WTC11 (cell line): ENCODE measurements around the gene BCAT1. TPM values are rescaled to one million over a fixed set of nuclear protein-coding genes. Genes with fewer than 3 reads are reported as not detected.

Experiments
- ATAC-seq: fragments of 200-7000 bp; cut with Tn5 transposase; 2 replicates; pipeline ENCODE4 v1.10.0; 2021; ENCODE audit warnings: mild to moderate bottlenecking, moderate library complexity
- CTCF ChIA-PET: fragments of 300-600 bp; sonication (Branson Sonifier 250); formaldehyde crosslinking; loops from one replicate; lab custom pipeline; 2021; ENCODE audit warnings: antibody characterized with exemption; lab: Charles Lee
- POLR2A ChIA-PET: fragments of 350-600 bp; sonication (Branson Sonifier 250); formaldehyde crosslinking; loops from one replicate; lab custom pipeline; 2021; ENCODE audit warnings: antibody characterized with exemption; lab: Charles Lee
- DNase-seq: peaks from one replicate; pipeline ENCODE4 v3.0.0; 2021; ENCODE audit warnings: low spot score
- H3K27ac Mint-ChIP-seq: 2 replicates; pipeline ENCODE4 v1.8.0; 2021; ENCODE audit warnings: mixed read lengths
- H3K27me3 Mint-ChIP-seq: 2 replicates; pipeline ENCODE4 v1.8.0; 2021; ENCODE audit warnings: low read depth, mild to moderate bottlenecking, moderate library complexity, mixed read lengths
- H3K36me3 Mint-ChIP-seq: 2 replicates; pipeline ENCODE4 v1.8.0; 2021; ENCODE audit warnings: mixed read lengths
- H3K4me1 Mint-ChIP-seq: 2 replicates; pipeline ENCODE4 v1.8.0; 2022; ENCODE audit warnings: mixed read lengths
- H3K4me3 Mint-ChIP-seq: 2 replicates; pipeline ENCODE4 v1.8.0; 2021; ENCODE audit warnings: mild to moderate bottlenecking, moderate library complexity, mixed read lengths
- H3K9me3 Mint-ChIP-seq: 2 replicates; pipeline ENCODE4 v1.8.0; 2021; ENCODE audit warnings: mixed read lengths
- AFF4 ChIP-seq: sonication (generic); formaldehyde crosslinking; IDR thresholded peaks from 2 replicates; pipeline ENCODE4 v1.8.1; 2023; ENCODE audit warnings: mild to moderate bottlenecking, missing genetic modification reagents, borderline replicate concordance
- ATF1 ChIP-seq: sonication (generic); formaldehyde crosslinking; IDR thresholded peaks from 2 replicates; pipeline ENCODE4 v1.8.1; 2023; ENCODE audit warnings: mild to moderate bottlenecking, moderate library complexity, missing genetic modification reagents
- ESRRA ChIP-seq: sonication (generic); formaldehyde crosslinking; IDR thresholded peaks from 2 replicates; pipeline ENCODE4 v1.8.1; 2022; ENCODE audit warnings: mild to moderate bottlenecking, missing genetic modification reagents, borderline replicate concordance
- FOXP4 ChIP-seq: sonication (generic); formaldehyde crosslinking; IDR thresholded peaks from 2 replicates; pipeline ENCODE4 v1.8.0; 2022; ENCODE audit warnings: mild to moderate bottlenecking, missing genetic modification reagents
- GABPB1 ChIP-seq: sonication (generic); formaldehyde crosslinking; IDR thresholded peaks from 2 replicates; pipeline ENCODE4 v1.8.1; 2023; ENCODE audit warnings: mild to moderate bottlenecking, missing genetic modification reagents
- HMGA2 ChIP-seq: fragments of 250-450 bp; sonication (Bioruptor Pico); IDR thresholded peaks from 2 replicates; pipeline ENCODE4 v1.4.0; 2021; ENCODE audit warnings: mild to moderate bottlenecking, moderate library complexity
- NFATC4 ChIP-seq: fragments of 250-450 bp; sonication (Bioruptor Pico); IDR thresholded peaks from 2 replicates; pipeline ENCODE4 v1.9.0; 2021; ENCODE audit warnings: mild to moderate bottlenecking
- NFE2L1 ChIP-seq: sonication (generic); formaldehyde crosslinking; IDR thresholded peaks from 2 replicates; pipeline ENCODE4 v1.8.1; 2023; ENCODE audit warnings: missing genetic modification reagents
- NR1H2 ChIP-seq: sonication (generic); formaldehyde crosslinking; IDR thresholded peaks from 2 replicates; pipeline ENCODE4 v1.9.0; 2021; ENCODE audit warnings: mild to moderate bottlenecking, moderate library complexity, missing genetic modification reagents
- OVOL2 ChIP-seq: fragments of 250-450 bp; sonication (Bioruptor Pico); IDR thresholded peaks from 2 replicates; pipeline ENCODE4 v1.9.0; 2021; ENCODE audit warnings: mild to moderate bottlenecking, borderline replicate concordance
- RORB ChIP-seq: fragments of 250-450 bp; sonication (Bioruptor Pico); IDR thresholded peaks from 2 replicates; pipeline ENCODE4 v1.9.0; 2021; ENCODE audit warnings: mild to moderate bottlenecking
- SOX15 ChIP-seq: fragments of 250-450 bp; sonication (Bioruptor Pico); IDR thresholded peaks from 2 replicates; pipeline ENCODE4 v1.9.0; 2021; ENCODE audit warnings: mild to moderate bottlenecking
- SP1 ChIP-seq: sonication (generic); formaldehyde crosslinking; conservative IDR thresholded peaks from 2 replicates; pipeline ENCODE4 v1.8.1; 2022; ENCODE audit warnings: missing genetic modification reagents
- TEAD4 ChIP-seq: sonication (generic); formaldehyde crosslinking; IDR thresholded peaks from 2 replicates; pipeline ENCODE4 v1.8.0; 2022; ENCODE audit warnings: mild to moderate bottlenecking, missing genetic modification reagents
- TP53 ChIP-seq: sonication (generic); formaldehyde crosslinking; IDR thresholded peaks from 2 replicates; pipeline ENCODE4 v1.8.1; 2023; ENCODE audit warnings: mild to moderate bottlenecking, missing genetic modification reagents
- ZNF232 ChIP-seq: sonication (generic); formaldehyde crosslinking; IDR thresholded peaks from 2 replicates; pipeline ENCODE4 v1.8.0; 2022; ENCODE audit warnings: mild to moderate bottlenecking, missing genetic modification reagents
- ZNF281 ChIP-seq: sonication (generic); formaldehyde crosslinking; IDR thresholded peaks from 2 replicates; pipeline ENCODE4 v1.8.0; 2023; ENCODE audit warnings: mild to moderate bottlenecking, missing genetic modification reagents
- ZNF317 ChIP-seq: sonication (generic); formaldehyde crosslinking; IDR thresholded peaks from 2 replicates; pipeline ENCODE4 v1.8.1; 2023; ENCODE audit warnings: low read depth, mild to moderate bottlenecking, moderate library complexity, missing genetic modification reagents, borderline replicate concordance
- ZNF671 ChIP-seq: fragments of 250-450 bp; sonication (Bioruptor Pico); IDR thresholded peaks from 2 replicates; pipeline ENCODE4 v1.8.0; 2021; ENCODE audit warnings: mild to moderate bottlenecking
- total RNA-seq: library from RNA; stranded (reverse); gene quantifications from 3 replicates; pipeline ENCODE4 v1.2.3, GENCODE V29; 2021

The BCAT1 gene
- total RNA-seq, 1 experiment from 2014 or later = 267 TPM

- TF ChIP-seq ATF1 = no peak
Measured at GRCh38 chr12:24979329-24979728, 30.4 kb upstream of the BCAT1 start (continued).

- ChIA-PET POLR2A (no interaction called here), CTCF (no interaction called here)
- Mint-ChIP-seq H3K4me1 (no peaks in the 10 kb centered on the region), H3K4me3 (no peak overlapping the region), H3K27me3 (no peaks in the 10 kb centered on the region), H3K36me3 (peaks cover 3% of the 10 kb centered on the region), H3K9me3 (peaks cover 11% of the 10 kb centered on the region), H3K27ac (no peak overlapping the region)
- ATAC-seq (no peak), DNase-seq (no peak)
- TF ChIP-seq NFATC4 (CRISPR knock-in tag) (no peak), ESRRA (CRISPR knock-in tag) (no peak), ZNF317 (no peak), AFF4 (CRISPR knock-in tag) (no peak), RORB (CRISPR knock-in tag) (no peak), SOX15 (CRISPR knock-in tag) (no peak)
Measured at GRCh38 chr12:24977711-24978110, 28.8 kb upstream of the BCAT1 start.

GRCh38 chr12:24977060-24977459 is 28.2 kb upstream of the BCAT1 start:
- DNase-seq = no peak
- CTCF ChIA-PET = no interaction called here
- no peak overlapping the region for H3K27ac Mint-ChIP-seq
- no peaks in the 10 kb centered on the region for H3K4me1 Mint-ChIP-seq
- H3K4me3 Mint-ChIP-seq = no peak overlapping the region
- no peak for ATAC-seq
- TF ChIP-seq AFF4 (CRISPR knock-in tag) = no peak
- no peak for TF ChIP-seq TEAD4
- no peak for TF ChIP-seq RORB (CRISPR knock-in tag)
- TF ChIP-seq HMGA2 (CRISPR knock-in tag) = no peak
- no peak for TF ChIP-seq FOXP4 (CRISPR knock-in tag)
- TF ChIP-seq NR1H2 = no peak
- TF ChIP-seq ZNF671 (CRISPR knock-in tag) = no peak
- TF ChIP-seq ZNF317 = no peak
- no peak for TF ChIP-seq ZNF232 (CRISPR knock-in tag)
- TF ChIP-seq NFE2L1 = no peak
- no peak for TF ChIP-seq TP53 (CRISPR knock-in tag)
- no peak for TF ChIP-seq SP1
- TF ChIP-seq ZNF281 (CRISPR knock-in tag) = no peak
- no peak for TF ChIP-seq GABPB1 (CRISPR knock-in tag)
- no peak for TF ChIP-seq OVOL2 (CRISPR knock-in tag)
- TF ChIP-seq, all 79 proteins: peak for 0
- POLR2A ChIA-PET = no interaction called here
- no peaks in the 10 kb centered on the region for H3K36me3 Mint-ChIP-seq
- no peaks in the 10 kb centered on the region for H3K27me3 Mint-ChIP-seq
- H3K9me3 Mint-ChIP-seq = peaks cover 6% of the 10 kb centered on the region; the same call in 1 of the 2 replicates
